ENCODE data around the gene FAM170B. TPM values are rescaled to one million over a fixed set of nuclear protein-coding genes. Genes with fewer than 3 reads are reported as not detected.

FAM170B gene
- total and polyA plus RNA-seq, 2 experiments from 2014 or later: not detected

DNA sequence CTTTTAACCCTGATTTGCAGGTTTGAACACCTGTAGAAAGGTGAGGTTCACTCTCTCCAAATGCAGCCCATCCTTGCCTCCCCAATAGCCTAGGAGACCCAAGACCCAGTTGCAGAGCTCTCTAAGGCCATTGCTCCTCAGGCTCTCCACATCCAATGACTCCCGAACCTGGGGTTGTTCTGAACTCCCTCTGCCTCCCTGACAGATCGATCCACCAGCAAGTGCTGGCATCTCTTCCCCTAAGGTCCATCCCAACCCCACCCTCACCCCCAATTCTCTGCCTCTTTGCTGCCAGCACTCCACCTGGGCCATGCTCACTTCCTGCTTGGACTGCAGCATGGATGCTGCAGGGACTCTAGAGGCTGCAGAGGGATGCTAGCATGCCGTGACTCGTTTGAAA lies 19.3 kb upstream of the FAM170B start (continued):
- TF ChIP-seq, protein P1, sequence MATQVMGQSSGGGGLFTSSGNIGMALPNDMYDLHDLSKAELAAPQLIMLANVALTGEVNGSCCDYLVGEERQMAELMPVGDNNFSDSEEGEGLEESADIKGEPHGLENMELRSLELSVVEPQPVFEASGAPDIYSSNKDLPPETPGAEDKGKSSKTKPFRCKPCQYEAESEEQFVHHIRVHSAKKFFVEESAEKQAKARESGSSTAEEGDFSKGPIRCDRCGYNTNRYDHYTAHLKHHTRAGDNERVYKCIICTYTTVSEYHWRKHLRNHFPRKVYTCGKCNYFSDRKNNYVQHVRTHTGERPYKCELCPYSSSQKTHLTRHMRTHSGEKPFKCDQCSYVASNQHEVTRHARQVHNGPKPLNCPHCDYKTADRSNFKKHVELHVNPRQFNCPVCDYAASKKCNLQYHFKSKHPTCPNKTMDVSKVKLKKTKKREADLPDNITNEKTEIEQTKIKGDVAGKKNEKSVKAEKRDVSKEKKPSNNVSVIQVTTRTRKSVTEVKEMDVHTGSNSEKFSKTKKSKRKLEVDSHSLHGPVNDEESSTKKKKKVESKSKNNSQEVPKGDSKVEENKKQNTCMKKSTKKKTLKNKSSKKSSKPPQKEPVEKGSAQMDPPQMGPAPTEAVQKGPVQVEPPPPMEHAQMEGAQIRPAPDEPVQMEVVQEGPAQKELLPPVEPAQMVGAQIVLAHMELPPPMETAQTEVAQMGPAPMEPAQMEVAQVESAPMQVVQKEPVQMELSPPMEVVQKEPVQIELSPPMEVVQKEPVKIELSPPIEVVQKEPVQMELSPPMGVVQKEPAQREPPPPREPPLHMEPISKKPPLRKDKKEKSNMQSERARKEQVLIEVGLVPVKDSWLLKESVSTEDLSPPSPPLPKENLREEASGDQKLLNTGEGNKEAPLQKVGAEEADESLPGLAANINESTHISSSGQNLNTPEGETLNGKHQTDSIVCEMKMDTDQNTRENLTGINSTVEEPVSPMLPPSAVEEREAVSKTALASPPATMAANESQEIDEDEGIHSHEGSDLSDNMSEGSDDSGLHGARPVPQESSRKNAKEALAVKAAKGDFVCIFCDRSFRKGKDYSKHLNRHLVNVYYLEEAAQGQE (IDR thresholded peaks at IDR 0.05; ENCODE audit: unreplicated experiment): no peak
- TF ChIP-seq EZH2 (IDR thresholded peaks at IDR 0.05; ENCODE audit: low read depth, unreplicated experiment): no peak
- no peak for TF ChIP-seq POLR2AphosphoS5 (IDR thresholded peaks at IDR 0.05; ENCODE audit: low read depth)
- no peak for TF ChIP-seq JUNB (IDR thresholded peaks at IDR 0.05; ENCODE audit: unreplicated experiment)

DNA sequence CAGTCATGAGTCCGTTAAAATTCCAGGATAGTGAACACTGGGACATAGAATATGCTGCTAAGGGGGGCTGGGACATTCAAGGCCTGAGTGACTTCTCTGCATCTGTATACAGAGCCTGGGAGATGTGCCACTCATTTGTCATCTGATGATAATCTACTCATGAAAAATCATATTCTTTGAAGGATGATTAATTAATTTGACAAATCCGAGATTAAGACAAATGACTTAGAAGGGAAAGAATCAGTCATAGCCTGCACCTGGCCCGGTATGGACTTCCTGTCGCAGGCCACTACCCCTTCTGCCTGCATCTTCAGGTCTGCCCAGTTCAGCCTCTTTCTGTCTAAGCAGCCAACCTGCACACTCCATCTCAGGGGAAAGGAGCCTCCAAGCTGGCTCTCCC lies 18.8 kb upstream of the FAM170B start:
- H3K4me1 Mint-ChIP-seq: peaks cover 5% of the 10 kb centered on the region
- no peaks in the 10 kb centered on the region for H3F3A ChIP-seq (replicated peaks; ENCODE audit: low read depth)
- H3K27me3 ChIP-seq (ENCODE audit: insufficient read depth): no peaks in the 10 kb centered on the region
- H3K27ac Mint-ChIP-seq: no peak overlapping the region
- no peak overlapping the region for H2AFZ ChIP-seq
- H3K36me3 Mint-ChIP-seq (ENCODE audit: low read depth): peaks cover 6% of the 10 kb centered on the region; the same call in 2 of the 3 replicates
- no peak overlapping the region for H3K4me3 Mint-ChIP-seq
- no peak overlapping the region for H3K27ac ChIP-seq (ENCODE audit: low read depth)
- no peaks in the 10 kb centered on the region for H4K20me1 ChIP-seq (replicated peaks; ENCODE audit: insufficient read depth)
- H3K9me3 Mint-ChIP-seq: peaks cover 9% of the 10 kb centered on the region
- no peak overlapping the region for H3K4me3 ChIP-seq
- ATAC-seq (no peak), DNase-seq (ENCODE audit: low spot score) (no peak)
- TF ChIP-seq, protein P2, sequence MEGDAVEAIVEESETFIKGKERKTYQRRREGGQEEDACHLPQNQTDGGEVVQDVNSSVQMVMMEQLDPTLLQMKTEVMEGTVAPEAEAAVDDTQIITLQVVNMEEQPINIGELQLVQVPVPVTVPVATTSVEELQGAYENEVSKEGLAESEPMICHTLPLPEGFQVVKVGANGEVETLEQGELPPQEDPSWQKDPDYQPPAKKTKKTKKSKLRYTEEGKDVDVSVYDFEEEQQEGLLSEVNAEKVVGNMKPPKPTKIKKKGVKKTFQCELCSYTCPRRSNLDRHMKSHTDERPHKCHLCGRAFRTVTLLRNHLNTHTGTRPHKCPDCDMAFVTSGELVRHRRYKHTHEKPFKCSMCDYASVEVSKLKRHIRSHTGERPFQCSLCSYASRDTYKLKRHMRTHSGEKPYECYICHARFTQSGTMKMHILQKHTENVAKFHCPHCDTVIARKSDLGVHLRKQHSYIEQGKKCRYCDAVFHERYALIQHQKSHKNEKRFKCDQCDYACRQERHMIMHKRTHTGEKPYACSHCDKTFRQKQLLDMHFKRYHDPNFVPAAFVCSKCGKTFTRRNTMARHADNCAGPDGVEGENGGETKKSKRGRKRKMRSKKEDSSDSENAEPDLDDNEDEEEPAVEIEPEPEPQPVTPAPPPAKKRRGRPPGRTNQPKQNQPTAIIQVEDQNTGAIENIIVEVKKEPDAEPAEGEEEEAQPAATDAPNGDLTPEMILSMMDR (conservative IDR thresholded peaks at IDR 0.05; ENCODE audit: low read depth in 2 of 2): no peak
- TF ChIP-seq NANOG (IDR thresholded peaks at IDR 0.05; ENCODE audit: borderline replicate concordance) (no peak), EZH2phosphoT487 (IDR thresholded peaks at IDR 0.05; ENCODE audit: unreplicated experiment) (no peak)
- peaks cover 2% of the 10 kb centered on the region for H3K27me3 Mint-ChIP-seq (ENCODE audit: insufficient read depth, low read depth, poor library complexity)
- no peaks in the 10 kb centered on the region for H3K36me3 ChIP-seq (ENCODE audit: insufficient read depth)
- no peak overlapping the region for H3K4me2 ChIP-seq
- peaks cover 6% of the 10 kb centered on the region; the same call in 1 of the 2 replicates for H3K4me1 ChIP-seq (ENCODE audit: insufficient read depth)
- no peaks in the 10 kb centered on the region for H3K79me2 ChIP-seq (replicated peaks; ENCODE audit: insufficient read depth)
- peaks cover 21% of the 10 kb centered on the region; the same call in 1 of the 2 replicates for H3K9me2 ChIP-seq (ENCODE audit: insufficient read depth)

- Mint-ChIP-seq H3K9me3 (peaks cover 13% of the 10 kb centered on the region), H3K4me1 (peaks cover under 1% of the 10 kb centered on the region), H3K27ac (no peak overlapping the region), H3K36me3 (ENCODE audit: low read depth) (peaks cover 8% of the 10 kb centered on the region; the same call in 2 of the 3 replicates), H3K27me3 (ENCODE audit: insufficient read depth, low read depth, poor library complexity) (peaks cover 2% of the 10 kb centered on the region), H3K4me3 (no peak overlapping the region)
- Histone ChIP-seq H3K4me2 (no peak overlapping the region), H2AFZ (no peak overlapping the region), H3K36me3 (ENCODE audit: insufficient read depth) (no peaks in the 10 kb centered on the region), H3K79me2 (replicated peaks; ENCODE audit: insufficient read depth) (no peaks in the 10 kb centered on the region), H3K27me3 (ENCODE audit: insufficient read depth) (no peaks in the 10 kb centered on the region), H3K4me3 (no peak overlapping the region), H4K20me1 (replicated peaks; ENCODE audit: insufficient read depth) (no peaks in the 10 kb centered on the region), H3K27ac (ENCODE audit: low read depth) (no peak overlapping the region), H3K4me1 (ENCODE audit: insufficient read depth) (no peaks in the 10 kb centered on the region), H3F3A (replicated peaks; ENCODE audit: low read depth) (no peaks in the 10 kb centered on the region), H3K9me2 (ENCODE audit: insufficient read depth) (peaks cover 21% of the 10 kb centered on the region; the same call in 1 of the 2 replicates)
- ATAC-seq (no peak), DNase-seq (ENCODE audit: low spot score) (no peak)
- no peak for TF ChIP-seq ZNF331 (CRISPR knock-in tag; IDR thresholded peaks at IDR 0.05; ENCODE audit: low read depth)
- no peak for TF ChIP-seq EZH2phosphoT487 (IDR thresholded peaks at IDR 0.05; ENCODE audit: unreplicated experiment)
- no peak for TF ChIP-seq POLR2AphosphoS5 (IDR thresholded peaks at IDR 0.05; ENCODE audit: low read depth)
- no peak for TF ChIP-seq EZH2 (IDR thresholded peaks at IDR 0.05; ENCODE audit: low read depth, unreplicated experiment)
- no peak for TF ChIP-seq CREB1 (CRISPR knock-in tag; IDR thresholded peaks at IDR 0.05; ENCODE audit: low read depth)
- no peak for TF ChIP-seq ZNF114 (CRISPR knock-in tag; IDR thresholded peaks at IDR 0.05)
Measured at GRCh38 chr10:49152037-49152436, 18.2 kb upstream of the FAM170B start.
